ENCODE measurements around the gene KLRD1. TPM values are rescaled to one million over a fixed set of nuclear protein-coding genes. Genes with fewer than 3 reads are reported as not detected.

The KLRD1 gene
- total and polyA plus RNA-seq, 2 of the 4 experiments (the other 2 are of a cell fraction) = under 0.01 TPM

DNA sequence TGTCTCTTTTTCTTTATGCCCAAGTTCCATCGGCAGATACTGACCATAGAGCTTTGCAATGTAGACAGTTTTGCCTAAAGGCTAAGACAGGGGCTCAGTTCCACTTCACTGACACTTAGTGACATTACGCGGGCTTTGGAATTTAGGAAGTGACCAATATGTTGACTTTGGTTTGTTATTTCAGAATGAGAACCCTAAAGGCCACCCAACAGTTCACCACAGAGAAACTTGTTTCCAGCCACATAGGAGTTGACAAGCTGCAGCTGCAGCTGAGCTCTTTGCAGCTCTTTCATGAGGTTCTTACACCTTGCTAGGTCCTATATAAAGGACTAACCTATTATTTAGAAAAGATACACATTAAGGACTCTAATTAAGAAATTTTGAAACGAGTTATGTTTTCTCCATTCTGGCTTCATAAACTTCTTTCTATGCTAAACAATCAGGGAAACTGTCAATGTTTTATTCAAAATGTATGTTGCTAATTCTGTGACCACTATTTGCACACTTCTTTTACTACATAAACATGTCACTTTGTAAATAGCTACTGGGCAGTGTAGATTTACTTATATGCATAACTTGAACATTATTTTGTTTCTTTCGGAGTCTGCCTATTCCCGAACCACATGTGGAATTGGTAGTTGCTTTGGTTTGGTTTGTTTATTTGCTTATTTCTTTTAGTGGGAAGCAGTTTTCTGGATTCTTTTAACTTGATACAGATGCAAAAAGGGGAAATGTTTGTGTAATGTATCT, 18.5 kb upstream of the KLRD1 start:
- Histone ChIP-seq H3K36me3 (ENCODE audit: control insufficient read depth, insufficient read depth, low read length) (no peaks in the 10 kb centered on the region), H4K20me1 (ENCODE audit: insufficient read depth, low read length) (no peaks in the 10 kb centered on the region), H3K56ac (ENCODE audit: extremely low read depth, insufficient read depth, low read length) (no peak overlapping the region), H3K4me3 (ENCODE audit: insufficient read depth, low read depth, low read length) (no peak overlapping the region), H2BK15ac (ENCODE audit: low read depth, low read length) (no peak overlapping the region), H3K14ac (replicated peaks; ENCODE audit: low read depth, low read length) (no peak overlapping the region), H4K91ac (ENCODE audit: insufficient read depth, low read depth, low read length) (no peak overlapping the region), H4K8ac (ENCODE audit: low read depth in 2 of 2, low read length in 2 of 2) (no peak overlapping the region), H2BK20ac (ENCODE audit: low read depth, low read length) (no peak overlapping the region), H3K27ac (ENCODE audit: insufficient read depth, low read length) (no peak overlapping the region), H3K9me1 (ENCODE audit: insufficient read depth, low read length) (no peaks in the 10 kb centered on the region), H3K4me1 (ENCODE audit: control insufficient read depth, insufficient read depth, low read length) (no peaks in the 10 kb centered on the region), H4K5ac (ENCODE audit: low read depth, low read length) (no peak overlapping the region), H3K23ac (ENCODE audit: low read depth, low read length) (no peak overlapping the region), H3K9me3 (ENCODE audit: control insufficient read depth, insufficient read depth, low read length) (no peaks in the 10 kb centered on the region), H3K27me3 (ENCODE audit: control insufficient read depth, insufficient read depth, low read length) (peaks cover 9% of the 10 kb centered on the region; the same call in 1 of the 2 replicates), H3K9ac (ENCODE audit: low read depth, low read length) (no peak overlapping the region), H3K18ac (ENCODE audit: low read depth, low read length) (no peak overlapping the region), H2AK5ac (ENCODE audit: low read depth, low read length) (no peak overlapping the region), H2BK5ac (ENCODE audit: low read depth, low read length, poor library complexity, severe bottlenecking) (no peak overlapping the region), H3K79me1 (ENCODE audit: low read depth in 1 of 2, low read length in 2 of 2) (no peaks in the 10 kb centered on the region), H2BK120ac (ENCODE audit: low read depth, low read length) (no peak overlapping the region), H2AK9ac (replicated peaks; ENCODE audit: low read depth, low read length, poor library complexity) (no peak overlapping the region), H2AFZ (replicated peaks; ENCODE audit: low read length, poor library complexity) (no peak overlapping the region), H3K4ac (ENCODE audit: low read depth, low read length) (no peak overlapping the region), H3K4me2 (ENCODE audit: low read depth, low read length) (no peak overlapping the region)
- BruUV-seq (replicated peaks) = no TSS peak
- DNase-seq (no peak), ATAC-seq (ENCODE audit: low read depth) (no peak)
- POLR2A ChIA-PET (ENCODE audit: unreplicated experiment) = no interaction called here
- TF ChIP-seq NFE2L2 (IDR thresholded peaks at IDR 0.05; ENCODE audit: low read depth, low read length) (no peak), CEBPB (IDR thresholded peaks at IDR 0.05; ENCODE audit: low read depth, low read length) (no peak)
- TF ChIP-seq, protein P1, sequence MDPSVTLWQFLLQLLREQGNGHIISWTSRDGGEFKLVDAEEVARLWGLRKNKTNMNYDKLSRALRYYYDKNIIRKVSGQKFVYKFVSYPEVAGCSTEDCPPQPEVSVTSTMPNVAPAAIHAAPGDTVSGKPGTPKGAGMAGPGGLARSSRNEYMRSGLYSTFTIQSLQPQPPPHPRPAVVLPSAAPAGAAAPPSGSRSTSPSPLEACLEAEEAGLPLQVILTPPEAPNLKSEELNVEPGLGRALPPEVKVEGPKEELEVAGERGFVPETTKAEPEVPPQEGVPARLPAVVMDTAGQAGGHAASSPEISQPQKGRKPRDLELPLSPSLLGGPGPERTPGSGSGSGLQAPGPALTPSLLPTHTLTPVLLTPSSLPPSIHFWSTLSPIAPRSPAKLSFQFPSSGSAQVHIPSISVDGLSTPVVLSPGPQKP (IDR thresholded peaks at IDR 0.05; ENCODE audit: borderline replicate concordance, low read depth, low read length) = no peak
- in situ Hi-C loops (cut with MboI; ENCODE audit: low sequenced_read_pairs) = no loop called here
- no CpG with 5 or more reads among the region's 6 CpGs for WGBS, 2 experiments (ENCODE audit: extremely low coverage in 2 of 2, insufficient read length in 1 of 2)
- dilution Hi-C loops (cut with HindIII; ENCODE audit: low sequenced_read_pairs, unreplicated experiment) = no loop called here
- intact Hi-C loops (cut with micrococcal nuclease) = loop anchor here (5.0 kb wide), 1 partner anchor 42 kb away; no protein-coding TSS in a partner anchor
- CTCF ChIA-PET = no interaction called here
